A549 (cell line): ENCODE data around the gene BMERB1. TPM values are rescaled to one million over a fixed set of nuclear protein-coding genes. Genes with fewer than 3 reads are reported as not detected.
"Not testable (repeated sequence)": the region's sequence is repeated elsewhere in the genome, so short reads cannot be mapped to it uniquely, and the experiment has no call there.

Experiments
- ATAC-seq, 2 experiments: fragments of 200-7000 bp in 1 of 2; fragments of >200 bp in 1 of 2; cut with Nextera tagmentation in 1 of 2; cut with Tn5 transposase in 1 of 2; 3 replicates each; pipeline versions ENCODE4 v1.8.0 to v1.9.1; 2018 to 2020; ENCODE audit warnings: mild to moderate bottlenecking in 1 of 2, moderate library complexity in 1 of 2
- CTCF ChIA-PET: fragments of 300-600 bp; sonication (Branson Sonifier 250); formaldehyde crosslinking; extraction: SDS; loops from one replicate; lab custom pipeline; 2021; ENCODE audit warnings: antibody characterized with exemption, inconsistent platforms; lab: Yijun Ruan, JAX
- POLR2A ChIA-PET: fragments of 350-600 bp; formaldehyde crosslinking; extraction: SDS; loops from one replicate; lab custom pipeline; 2021; ENCODE audit warnings: antibody characterized with exemption, inconsistent platforms; lab: Yijun Ruan, JAX
- DNase-seq, 2 experiments: peaks; one replicate each; pipeline versions ENCODE4 v3.0.0 to v3.0.0-alpha.2; 2011 to 2016; ENCODE audit warnings: low read depth in 1 of 2, low spot score in 1 of 2
- FAIRE-seq: peaks from 2 replicates; lab custom pipeline; 2011; peaks lifted over from hg19 to GRCh38; lab: Jason Lieb, UNC
- H3K27ac ChIP-seq, 2 experiments: fragments of >200 bp; sonication (Bioruptor Twin); formaldehyde crosslinking; 3 replicates each; pipeline ENCODE4 v1.5.1; 2016 to 2017
- H3K4me1 ChIP-seq: fragments of >200 bp; sonication (Bioruptor Twin); formaldehyde crosslinking; 3 replicates; pipeline ENCODE4 v1.6.1; 2016
- H3K4me2 ChIP-seq: fragments of >200 bp; sonication (Bioruptor Twin); formaldehyde crosslinking; 3 replicates; pipeline ENCODE4 v1.6.1; 2016
- H3K4me3 ChIP-seq: fragments of >200 bp; sonication (Bioruptor Twin); formaldehyde crosslinking; 3 replicates; pipeline ENCODE4 v1.5.1; 2016
- H3K9me3 ChIP-seq: fragments of >200 bp; sonication (Bioruptor Twin); formaldehyde crosslinking; 3 replicates; pipeline ENCODE4 v1.6.1; 2016
- ATOH8 ChIP-seq: fragments of 250-450 bp; sonication (Bioruptor Pico); IDR thresholded peaks from 2 replicates; pipeline ENCODE4 v1.5.0; 2020; ENCODE audit warnings: low read depth, mild to moderate bottlenecking, moderate library complexity
- CHD4 ChIP-seq: fragments of 200-600 bp; sonication (generic); IDR thresholded peaks from 2 replicates; pipeline ENCODE4 v1.6.1; 2016; ENCODE audit warnings: antibody characterized with exemption, mild to moderate bottlenecking, borderline replicate concordance
- EP300 ChIP-seq, 2 experiments: fragments of >200 bp; sonication (Bioruptor Twin); formaldehyde crosslinking; IDR thresholded peaks; 2 replicates in 1 of 2; 3 replicates in 1 of 2; pipeline ENCODE4 v1.6.1; 2016 to 2017
- FOSL2 ChIP-seq, 2 experiments: fragments of 450-650 bp in 1 of 2; fragments of >200 bp in 1 of 2; sonication (Bioruptor Twin) in 1 of 2; formaldehyde crosslinking; IDR thresholded peaks; 2 replicates each; pipeline versions ENCODE4 v1.5.0 to v1.6.1; 2016 to 2020; ENCODE audit warnings: mild to moderate bottlenecking in 1 of 2, moderate library complexity in 1 of 2
- GATA3 ChIP-seq: IDR thresholded peaks from 2 replicates; pipeline ENCODE4 v1.6.1; 2012; ENCODE audit warnings: borderline replicate concordance
- HEYL ChIP-seq: fragments of 250-450 bp; sonication (Bioruptor Pico); IDR thresholded peaks from 2 replicates; pipeline ENCODE4 v1.8.0; 2021; ENCODE audit warnings: mild to moderate bottlenecking, moderate library complexity
- HOXB13 ChIP-seq: fragments of 250-450 bp; sonication (Bioruptor Pico); IDR thresholded peaks from 2 replicates; pipeline ENCODE4 v1.5.0; 2020; ENCODE audit warnings: low read depth, mild to moderate bottlenecking, moderate library complexity
- KDM1A ChIP-seq: fragments of 200-600 bp; sonication (generic); IDR thresholded peaks from 2 replicates; pipeline ENCODE4 v1.6.1; 2016; ENCODE audit warnings: low read depth, mild to moderate bottlenecking
- MYC ChIP-seq: IDR thresholded peaks from 2 replicates; pipeline ENCODE4 v1.6.1; 2012; ENCODE audit warnings: mild to moderate bottlenecking, inconsistent platforms, low read length, improper control_type of control experiment, borderline replicate concordance
- NR3C1 ChIP-seq: fragments of >200 bp; sonication (Bioruptor Twin); formaldehyde crosslinking; IDR thresholded peaks from 3 replicates; pipeline ENCODE4 v1.6.1; 2017
- PHF8 ChIP-seq: fragments of 200-600 bp; sonication (generic); IDR thresholded peaks from 2 replicates; pipeline ENCODE4 v1.6.1; 2016; ENCODE audit warnings: low read depth, mild to moderate bottlenecking, antibody characterized with exemption, moderate library complexity, borderline replicate concordance
- POLR2A ChIP-seq: IDR thresholded peaks from 2 replicates; pipeline ENCODE4 v1.6.1; 2012; ENCODE audit warnings: mild to moderate bottlenecking, low read length
- RARB ChIP-seq: fragments of 250-450 bp; sonication (Bioruptor Pico); IDR thresholded peaks from 2 replicates; pipeline ENCODE4 v1.8.0; 2021; ENCODE audit warnings: mild to moderate bottlenecking, moderate library complexity
- RFX5 ChIP-seq: fragments of 450-650 bp; IDR thresholded peaks from 2 replicates; pipeline ENCODE4 v1.7.1; 2014; ENCODE audit warnings: antibody characterized with exemption, mild to moderate bottlenecking, moderate library complexity
- ZC3H11A ChIP-seq: fragments of 450-650 bp; IDR thresholded peaks from 2 replicates; pipeline ENCODE4 v1.6.1; 2014; ENCODE audit warnings: antibody characterized with exemption, mild to moderate bottlenecking
- ZFP36 ChIP-seq: fragments of 450-650 bp; IDR thresholded peaks from 2 replicates; pipeline ENCODE4 v1.6.1; 2014; ENCODE audit warnings: borderline replicate concordance; ENCODE audit not compliant: partially characterized antibody
- WGBS: methylation state at CpG from one replicate; pipeline ENCODE4 v1.1.6; 2017; ENCODE audit errors: missing lambda C conversion rate; 5-methylcytosine and 5-hydroxymethylcytosine counted together
- polyA plus RNA-seq, 4 experiments: library from polyadenylated mRNA; depleted of rRNA in 3 of 4; stranded (reverse); fragments of >200 nt; fragmentation: RNase III in 1 of 4; extraction: RNeasy Plus Mini Kit Qiagen cat#74134 plus additional on column Dnase treatment in 1 of 4; gene quantifications; 2 replicates in 3 of 4; 3 replicates in 1 of 4; pipeline ENCODE4 v1.2.3, GENCODE V29; 2011 to 2017
- TF ChIP-seq, protein P1 (sequence below): IDR thresholded peaks from 2 replicates; pipeline ENCODE4 v1.6.1; 2012
- TF ChIP-seq, protein P2 (sequence below): fragments of >200 bp; sonication (Bioruptor Twin); formaldehyde crosslinking; IDR thresholded peaks from 2 replicates; pipeline ENCODE4 v1.6.1; 2016
- TF ChIP-seq, protein P3 (sequence below): fragments of 150-350 bp; IDR thresholded peaks from 2 replicates; pipeline ENCODE4 v1.6.1; 2014; ENCODE audit warnings: low read depth, mild to moderate bottlenecking, low read length
- TF ChIP-seq, protein P4 (sequence below): fragments of >200 bp; sonication (Bioruptor Twin); formaldehyde crosslinking; IDR thresholded peaks from 3 replicates; pipeline ENCODE4 v1.5.1; 2016
- TF ChIP-seq, protein P5 (sequence below): fragments of 450-650 bp; IDR thresholded peaks from 2 replicates; pipeline ENCODE4 v1.6.1; 2014; ENCODE audit warnings: antibody characterized with exemption

BMERB1 gene
- polyA plus RNA-seq, 2 of the 4 experiments (the other 2 are of a cell fraction), result 44.7 to 48.9 TPM

- H3K4me3 ChIP-seq, result no peak overlapping the region
- TF ChIP-seq, protein P1, sequence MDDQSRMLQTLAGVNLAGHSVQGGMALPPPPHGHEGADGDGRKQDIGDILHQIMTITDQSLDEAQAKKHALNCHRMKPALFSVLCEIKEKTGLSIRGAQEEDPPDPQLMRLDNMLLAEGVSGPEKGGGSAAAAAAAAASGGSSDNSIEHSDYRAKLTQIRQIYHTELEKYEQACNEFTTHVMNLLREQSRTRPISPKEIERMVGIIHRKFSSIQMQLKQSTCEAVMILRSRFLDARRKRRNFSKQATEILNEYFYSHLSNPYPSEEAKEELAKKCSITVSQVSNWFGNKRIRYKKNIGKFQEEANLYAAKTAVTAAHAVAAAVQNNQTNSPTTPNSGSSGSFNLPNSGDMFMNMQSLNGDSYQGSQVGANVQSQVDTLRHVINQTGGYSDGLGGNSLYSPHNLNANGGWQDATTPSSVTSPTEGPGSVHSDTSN, result no peak
- TF ChIP-seq ZC3H11A (no peak), RFX5 (no peak), MYC (no peak), POLR2A (no peak), KDM1A (no peak), HOXB13 (no peak), FOSL2 (IDR thresholded peaks at IDR 0.05) (no peak), FOSL2 (CRISPR knock-in tag; IDR thresholded peaks at IDR 0.05) (no peak), GATA3 (no peak)
- CTCF ChIA-PET, result interaction anchor here (0.7 to 1.7 kb wide), 3 partner anchors 11 to 139 kb away, joined by 3 to 9 read pairs (median 3); no protein-coding TSS in a partner anchor
- DNase-seq (no peak), ATAC-seq (no peak), FAIRE-seq (no peak)
- WGBS, result 88% methylated on average over 7 of the region's 7 CpGs
- no peak overlapping the region for H3K27ac ChIP-seq
- H3K4me2 ChIP-seq, result no peak overlapping the region
- no peaks in the 10 kb centered on the region for H3K9me3 ChIP-seq
- H3K4me1 ChIP-seq, result 0 out of 3 replicates have a peak, but pooled peaks cover 7% of the 10 kb centered on the region
- POLR2A ChIA-PET, result no interaction called here
Measured at GRCh38 chr16:15564604-15565339, 130.4 kb downstream of the BMERB1 start.

- POLR2A ChIA-PET, result no interaction called here
- FAIRE-seq (no peak), DNase-seq (no peak), ATAC-seq (no peak)
- Histone ChIP-seq H3K27ac (no peak overlapping the region), H3K4me3 (no peak overlapping the region), H3K9me3 (no peaks in the 10 kb centered on the region), H3K4me2 (no peak overlapping the region), H3K4me1 (peaks cover 7% of the 10 kb centered on the region; the same call in 1 of the 3 replicates)
- WGBS, result 83% methylated on average over 2 of the region's 2 CpGs
- CTCF ChIA-PET, result no interaction called here
- TF ChIP-seq HEYL (CRISPR knock-in tag) (no peak), NR3C1 (no peak), ATOH8 (no peak), RARB (CRISPR knock-in tag) (no peak), ZFP36 (no peak), EP300 (IDR thresholded peaks at IDR 0.05) (no peak), CHD4 (no peak), PHF8 (no peak)
- TF ChIP-seq, protein P2, sequence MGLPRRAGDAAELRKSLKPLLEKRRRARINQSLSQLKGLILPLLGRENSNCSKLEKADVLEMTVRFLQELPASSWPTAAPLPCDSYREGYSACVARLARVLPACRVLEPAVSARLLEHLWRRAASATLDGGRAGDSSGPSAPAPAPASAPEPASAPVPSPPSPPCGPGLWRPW, result no peak
- TF ChIP-seq, protein P3, sequence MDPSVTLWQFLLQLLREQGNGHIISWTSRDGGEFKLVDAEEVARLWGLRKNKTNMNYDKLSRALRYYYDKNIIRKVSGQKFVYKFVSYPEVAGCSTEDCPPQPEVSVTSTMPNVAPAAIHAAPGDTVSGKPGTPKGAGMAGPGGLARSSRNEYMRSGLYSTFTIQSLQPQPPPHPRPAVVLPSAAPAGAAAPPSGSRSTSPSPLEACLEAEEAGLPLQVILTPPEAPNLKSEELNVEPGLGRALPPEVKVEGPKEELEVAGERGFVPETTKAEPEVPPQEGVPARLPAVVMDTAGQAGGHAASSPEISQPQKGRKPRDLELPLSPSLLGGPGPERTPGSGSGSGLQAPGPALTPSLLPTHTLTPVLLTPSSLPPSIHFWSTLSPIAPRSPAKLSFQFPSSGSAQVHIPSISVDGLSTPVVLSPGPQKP, result no peak
Measured at GRCh38 chr16:15566095-15566494, 131.7 kb downstream of the BMERB1 start.

- no peak overlapping the region for H3K4me2 ChIP-seq
- no peak overlapping the region for H3K27ac ChIP-seq
- no peaks in the 10 kb centered on the region for H3K9me3 ChIP-seq
- H3K4me1 ChIP-seq, result peaks cover 24% of the 10 kb centered on the region
- ATAC-seq, result no peak
- CTCF ChIA-PET, result interaction anchor here (0.8 to 1.3 kb wide), 3 partner anchors 9 to 16 kb away, joined by 3 to 4 read pairs (median 4); no protein-coding TSS in a partner anchor
- TF ChIP-seq, protein P4, sequence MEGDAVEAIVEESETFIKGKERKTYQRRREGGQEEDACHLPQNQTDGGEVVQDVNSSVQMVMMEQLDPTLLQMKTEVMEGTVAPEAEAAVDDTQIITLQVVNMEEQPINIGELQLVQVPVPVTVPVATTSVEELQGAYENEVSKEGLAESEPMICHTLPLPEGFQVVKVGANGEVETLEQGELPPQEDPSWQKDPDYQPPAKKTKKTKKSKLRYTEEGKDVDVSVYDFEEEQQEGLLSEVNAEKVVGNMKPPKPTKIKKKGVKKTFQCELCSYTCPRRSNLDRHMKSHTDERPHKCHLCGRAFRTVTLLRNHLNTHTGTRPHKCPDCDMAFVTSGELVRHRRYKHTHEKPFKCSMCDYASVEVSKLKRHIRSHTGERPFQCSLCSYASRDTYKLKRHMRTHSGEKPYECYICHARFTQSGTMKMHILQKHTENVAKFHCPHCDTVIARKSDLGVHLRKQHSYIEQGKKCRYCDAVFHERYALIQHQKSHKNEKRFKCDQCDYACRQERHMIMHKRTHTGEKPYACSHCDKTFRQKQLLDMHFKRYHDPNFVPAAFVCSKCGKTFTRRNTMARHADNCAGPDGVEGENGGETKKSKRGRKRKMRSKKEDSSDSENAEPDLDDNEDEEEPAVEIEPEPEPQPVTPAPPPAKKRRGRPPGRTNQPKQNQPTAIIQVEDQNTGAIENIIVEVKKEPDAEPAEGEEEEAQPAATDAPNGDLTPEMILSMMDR, result no peak
- no peak for TF ChIP-seq RFX5
- no peak for TF ChIP-seq CHD4
- no peak for TF ChIP-seq HOXB13
- TF ChIP-seq, protein P5, sequence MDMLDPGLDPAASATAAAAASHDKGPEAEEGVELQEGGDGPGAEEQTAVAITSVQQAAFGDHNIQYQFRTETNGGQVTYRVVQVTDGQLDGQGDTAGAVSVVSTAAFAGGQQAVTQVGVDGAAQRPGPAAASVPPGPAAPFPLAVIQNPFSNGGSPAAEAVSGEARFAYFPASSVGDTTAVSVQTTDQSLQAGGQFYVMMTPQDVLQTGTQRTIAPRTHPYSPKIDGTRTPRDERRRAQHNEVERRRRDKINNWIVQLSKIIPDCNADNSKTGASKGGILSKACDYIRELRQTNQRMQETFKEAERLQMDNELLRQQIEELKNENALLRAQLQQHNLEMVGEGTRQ, result no peak
- 90% methylated on average over 5 of the region's 5 CpGs for WGBS
- FAIRE-seq, result no peak
- H3K4me3 ChIP-seq, result no peak overlapping the region
- POLR2A ChIA-PET, result no interaction called here
- DNase-seq, result no peak
Measured at GRCh38 chr16:15567823-15568222, 133.4 kb downstream of the BMERB1 start.

- peaks cover 30% of the 10 kb centered on the region for H3K4me1 ChIP-seq
- H3K27ac ChIP-seq, FAIRE-seq, ATAC-seq, H3K4me3 ChIP-seq, H3K9me3 ChIP-seq, H3K4me2 ChIP-seq, DNase-seq, POLR2A ChIA-PET: not testable (repeated sequence)
- WGBS, result 85% methylated on average over 4 of the region's 4 CpGs
- CTCF ChIA-PET, result interaction anchor here (1.4 to 1.8 kb wide), 2 partner anchors 20 to 186 kb away, joined by 3 to 7 read pairs; no protein-coding TSS in a partner anchor
Measured at GRCh38 chr16:15570666-15571065, 136.3 kb downstream of the BMERB1 start.
